Renal cortex interstitium (tissue), 11 donors: ENCODE results near the gene NEUROG1. TPM values are rescaled to one million over a fixed set of nuclear protein-coding genes. Genes with fewer than 3 reads are reported as not detected.
"Not testable (repeated sequence)": the region's sequence is repeated elsewhere in the genome, so short reads cannot be mapped to it uniquely, and the experiment has no call there.

Experiments used
- DNase-seq, 11 donors: peaks; one replicate each; pipeline ENCODE4 v3.0.0-alpha.2; 2013; ENCODE audit warnings: low read depth in 9 of 11, low spot score in 4 of 11; ENCODE audit errors: extremely low read depth in 1 of 11
- polyA plus RNA-seq, 3 donors: library from polyadenylated mRNA; unstranded; fragments of 120-200 nt; gene quantifications; one replicate each; pipeline ENCODE4 v1.2.1, GENCODE V29; 2013; ENCODE audit not compliant: insufficient read length in 3 of 3

The NEUROG1 gene
- polyA plus RNA-seq, 3 donors: not detected

GRCh38 chr5:135541807-135542502 is 6.2 kb upstream of the NEUROG1 start:
- no peak for DNase-seq

- DNase-seq: no peak
These were observed 3.8 kb upstream of the NEUROG1 start for GRCh38 chr5:135539430-135540005.

- DNase-seq: no peak
These were observed 2.5 kb upstream of the NEUROG1 start for GRCh38 chr5:135538261-135538660.

- no peak for DNase-seq
These were observed 2.0 kb upstream of the NEUROG1 start for GRCh38 chr5:135537745-135538144.

- DNase-seq: no peak
These were observed 1.5 kb upstream of the NEUROG1 start for GRCh38 chr5:135537271-135537670.

GRCh38 chr5:135535420-135535819 is 344 bp downstream of the NEUROG1 start:
- no peak for DNase-seq

GRCh38 chr5:135534609-135535419 is 950 bp downstream of the NEUROG1 start:
- no peak for DNase-seq

- DNase-seq: no peak
These were observed 2.0 kb downstream of the NEUROG1 start for GRCh38 chr5:135533794-135534193.

GRCh38 chr5:135533334-135533733 is 2.4 kb downstream of the NEUROG1 start:
- no peak for DNase-seq

- DNase-seq: not testable (repeated sequence)
These were observed 6.2 kb downstream of the NEUROG1 start for GRCh38 chr5:135529576-135529975.

GRCh38 chr5:135526924-135527323 is 8.8 kb downstream of the NEUROG1 start:
- no peak for DNase-seq

GRCh38 chr5:135521964-135522363 is 13.8 kb downstream of the NEUROG1 start:
- no peak for DNase-seq

GRCh38 chr5:135517631-135518030 is 18.1 kb downstream of the NEUROG1 start:
- no peak for DNase-seq

- no peak for DNase-seq
These were observed 21.6 kb downstream of the NEUROG1 start for GRCh38 chr5:135514116-135514515.

- no peak for DNase-seq
These were observed 23.8 kb downstream of the NEUROG1 start for GRCh38 chr5:135511761-135512575.

GRCh38 chr5:135509995-135510394 is 25.8 kb downstream of the NEUROG1 start:
- no peak for DNase-seq

GRCh38 chr5:135508496-135509005 is 27.2 kb downstream of the NEUROG1 start:
- no peak for DNase-seq

- DNase-seq: no peak
These were observed 29.8 kb downstream of the NEUROG1 start for GRCh38 chr5:135505973-135506372.

- no peak for DNase-seq
These were observed 31.4 kb downstream of the NEUROG1 start for GRCh38 chr5:135504376-135504775.
